Measurements from ENCODE around the gene AUTS2.

GRCh38 chr7:69827140-69827539 lies 228.9 kb downstream of the AUTS2 start:
- TF ChIP-seq CTCF (IDR thresholded peaks at IDR 0.05; ENCODE audit: control extremely low read depth in 1 of 3, insufficient read depth in 1 of 3, low read depth in 1 of 3, low read length in 3 of 3): no peak
- TF ChIP-seq POLR2AphosphoS5 (IDR thresholded peaks at IDR 0.05; ENCODE audit: low read depth, low read length): no peak
- no peak for TF ChIP-seq TCF12 (IDR thresholded peaks at IDR 0.05; ENCODE audit: low read depth, low read length)
- TF ChIP-seq FOSL1 (IDR thresholded peaks at IDR 0.05; ENCODE audit: insufficient read depth, low read depth, low read length): no peak
- no peak for TF ChIP-seq SUZ12 (IDR thresholded peaks at IDR 0.05; ENCODE audit: low read length)
- TF ChIP-seq TAF1 (IDR thresholded peaks at IDR 0.05; ENCODE audit: low read depth, low read length): no peak
- no peak for TF ChIP-seq EZH2 (IDR thresholded peaks at IDR 0.05; ENCODE audit: low read depth, low read length, severe bottlenecking)
- no peak for TF ChIP-seq CEBPB (IDR thresholded peaks at IDR 0.05; ENCODE audit: low read depth, low read length)
- no peak for TF ChIP-seq JUN (IDR thresholded peaks at IDR 0.05; ENCODE audit: low read depth, low read length)
- TF ChIP-seq POLR2A (IDR thresholded peaks at IDR 0.05; ENCODE audit: control extremely low read depth in 1 of 2, low read depth in 2 of 2, low read length in 2 of 2): no peak
- TF ChIP-seq SP2 (IDR thresholded peaks at IDR 0.05; ENCODE audit: low read length): no peak
- TF ChIP-seq CHD2 (IDR thresholded peaks at IDR 0.05; ENCODE audit: low read length): no peak
- no peak for TF ChIP-seq SIN3A (conservative IDR thresholded peaks at IDR 0.05 in 1 of 2, IDR thresholded peaks at IDR 0.05 in 1 of 2; ENCODE audit: low read depth in 1 of 2, low read length in 2 of 2)
